VCaP (cell line): ENCODE measurements around the gene TPM2.
A peak's percentile ranks its signal among the peaks of the same experiment; 100 is the strongest.

Experiments
- H3K27ac ChIP-seq: fragments of 450-650 bp; 2 replicates; pipeline ENCODE4 v1.5.1; 2017
- TF ChIP-seq, protein P1 (sequence below): fragments of 450-650 bp; conservative IDR thresholded peaks from 2 replicates; pipeline ENCODE4 v1.5.1; 2017; ENCODE audit warnings: mild to moderate bottlenecking, moderate library complexity

Gene TPM2

DNA sequence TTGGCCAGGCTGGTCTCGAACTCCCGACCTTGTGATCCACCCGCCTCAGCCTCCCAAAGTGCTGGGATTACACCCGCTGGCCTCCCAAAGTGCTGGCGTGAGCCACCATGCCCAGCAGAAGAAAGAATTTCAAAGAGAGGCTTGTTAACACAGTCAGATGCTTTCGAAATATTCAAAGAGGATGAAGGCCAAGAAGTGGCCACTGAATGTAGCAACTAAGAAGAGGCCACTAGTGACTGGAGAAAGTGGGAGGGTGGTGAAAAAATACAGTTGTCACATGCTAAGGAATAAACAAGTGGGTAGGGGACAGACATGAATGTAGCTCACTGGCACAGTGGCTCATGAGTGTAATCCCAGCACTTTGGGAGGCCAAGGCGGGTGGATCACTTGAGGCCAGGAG lies 13.0 kb upstream of the TPM2 start:
- H3K27ac ChIP-seq: no peak overlapping the region
- TF ChIP-seq, protein P1, sequence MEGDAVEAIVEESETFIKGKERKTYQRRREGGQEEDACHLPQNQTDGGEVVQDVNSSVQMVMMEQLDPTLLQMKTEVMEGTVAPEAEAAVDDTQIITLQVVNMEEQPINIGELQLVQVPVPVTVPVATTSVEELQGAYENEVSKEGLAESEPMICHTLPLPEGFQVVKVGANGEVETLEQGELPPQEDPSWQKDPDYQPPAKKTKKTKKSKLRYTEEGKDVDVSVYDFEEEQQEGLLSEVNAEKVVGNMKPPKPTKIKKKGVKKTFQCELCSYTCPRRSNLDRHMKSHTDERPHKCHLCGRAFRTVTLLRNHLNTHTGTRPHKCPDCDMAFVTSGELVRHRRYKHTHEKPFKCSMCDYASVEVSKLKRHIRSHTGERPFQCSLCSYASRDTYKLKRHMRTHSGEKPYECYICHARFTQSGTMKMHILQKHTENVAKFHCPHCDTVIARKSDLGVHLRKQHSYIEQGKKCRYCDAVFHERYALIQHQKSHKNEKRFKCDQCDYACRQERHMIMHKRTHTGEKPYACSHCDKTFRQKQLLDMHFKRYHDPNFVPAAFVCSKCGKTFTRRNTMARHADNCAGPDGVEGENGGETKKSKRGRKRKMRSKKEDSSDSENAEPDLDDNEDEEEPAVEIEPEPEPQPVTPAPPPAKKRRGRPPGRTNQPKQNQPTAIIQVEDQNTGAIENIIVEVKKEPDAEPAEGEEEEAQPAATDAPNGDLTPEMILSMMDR: no peak

DNA sequence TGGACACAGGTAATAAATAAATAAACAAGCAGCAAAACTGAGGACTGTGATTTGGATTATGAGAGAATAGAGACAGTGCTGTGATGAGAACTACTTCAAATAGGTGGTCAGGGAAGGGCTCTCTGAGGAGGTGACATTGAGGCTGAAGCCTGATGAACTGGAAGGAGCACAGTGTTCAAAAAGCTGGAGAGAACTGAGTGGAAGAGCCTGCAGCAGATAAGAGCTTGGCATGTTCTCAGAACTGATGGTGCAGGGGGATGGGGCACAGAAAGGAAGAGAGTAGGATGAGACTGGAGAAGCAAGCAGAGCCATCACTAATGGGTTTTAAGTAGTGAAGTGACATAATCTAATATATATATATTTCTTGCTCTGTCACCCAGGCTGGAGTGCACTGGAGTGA lies 11.2 kb upstream of the TPM2 start:
- TF ChIP-seq, protein P1: no peak
- H3K27ac ChIP-seq: no peak overlapping the region

DNA sequence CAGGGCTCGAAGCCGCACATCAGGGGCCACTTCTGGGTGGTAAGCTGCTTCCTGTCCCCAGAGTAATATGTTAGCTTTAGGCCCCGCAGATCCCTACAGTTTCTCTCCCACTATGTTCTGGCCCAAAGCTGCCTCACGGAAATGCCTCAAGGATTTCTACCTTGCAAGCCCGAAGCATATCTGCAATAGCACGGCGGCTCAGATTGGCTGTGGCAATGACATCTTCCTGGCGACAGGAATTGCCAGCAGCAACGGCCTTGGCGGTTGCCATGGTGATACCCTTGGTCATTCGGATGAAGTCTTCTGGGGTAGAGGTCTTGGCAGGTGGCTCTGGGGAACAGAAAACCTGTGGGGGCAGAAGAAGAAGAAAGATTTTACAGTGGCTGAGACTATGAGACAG lies 10.3 kb upstream of the TPM2 start:
- TF ChIP-seq, protein P1: no peak
- H3K27ac ChIP-seq: no peak overlapping the region

DNA sequence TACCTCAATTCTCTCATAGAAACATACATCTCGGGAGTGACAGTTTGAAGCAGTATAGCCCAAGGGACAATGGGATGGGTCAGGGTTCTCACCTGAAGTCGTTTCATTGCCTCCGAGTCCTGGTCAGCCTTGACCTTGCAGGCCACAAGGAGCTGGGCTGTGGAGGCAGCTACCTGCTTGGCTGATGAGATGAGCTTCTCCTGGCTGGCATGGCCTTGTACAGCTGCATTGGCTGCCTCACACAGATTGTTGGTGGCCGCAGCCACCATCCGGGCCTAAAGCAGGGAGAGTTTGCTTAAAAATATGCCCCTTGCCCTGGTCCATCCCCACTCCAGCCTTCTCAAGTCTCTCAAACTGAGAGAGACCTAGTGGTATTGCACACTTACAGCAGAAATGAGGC lies 8.5 kb upstream of the TPM2 start:
- no peak overlapping the region for H3K27ac ChIP-seq
- TF ChIP-seq, protein P1: no peak

DNA sequence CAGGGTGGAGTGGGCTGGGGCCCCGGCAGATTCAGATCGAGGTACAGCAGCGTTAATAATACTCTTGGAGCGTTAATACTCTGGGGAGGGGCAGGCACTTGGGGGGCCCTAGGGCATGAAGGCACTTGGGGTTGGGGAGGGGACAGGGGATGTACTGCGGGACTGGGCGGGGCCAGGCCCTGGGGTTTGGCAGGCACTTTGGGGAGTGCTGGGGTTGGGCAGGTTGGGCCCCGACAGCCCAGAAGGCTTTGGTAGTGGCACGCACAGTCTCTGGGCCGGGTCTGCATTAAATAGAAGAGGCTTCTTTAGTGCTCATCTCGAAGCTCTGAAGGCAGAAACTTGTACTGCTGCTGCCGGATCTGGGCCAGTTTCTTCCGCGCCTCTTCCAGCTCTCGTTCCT lies 7.8 kb upstream of the TPM2 start:
- H3K27ac ChIP-seq: no peak overlapping the region
- TF ChIP-seq, protein P1: no peak

DNA sequence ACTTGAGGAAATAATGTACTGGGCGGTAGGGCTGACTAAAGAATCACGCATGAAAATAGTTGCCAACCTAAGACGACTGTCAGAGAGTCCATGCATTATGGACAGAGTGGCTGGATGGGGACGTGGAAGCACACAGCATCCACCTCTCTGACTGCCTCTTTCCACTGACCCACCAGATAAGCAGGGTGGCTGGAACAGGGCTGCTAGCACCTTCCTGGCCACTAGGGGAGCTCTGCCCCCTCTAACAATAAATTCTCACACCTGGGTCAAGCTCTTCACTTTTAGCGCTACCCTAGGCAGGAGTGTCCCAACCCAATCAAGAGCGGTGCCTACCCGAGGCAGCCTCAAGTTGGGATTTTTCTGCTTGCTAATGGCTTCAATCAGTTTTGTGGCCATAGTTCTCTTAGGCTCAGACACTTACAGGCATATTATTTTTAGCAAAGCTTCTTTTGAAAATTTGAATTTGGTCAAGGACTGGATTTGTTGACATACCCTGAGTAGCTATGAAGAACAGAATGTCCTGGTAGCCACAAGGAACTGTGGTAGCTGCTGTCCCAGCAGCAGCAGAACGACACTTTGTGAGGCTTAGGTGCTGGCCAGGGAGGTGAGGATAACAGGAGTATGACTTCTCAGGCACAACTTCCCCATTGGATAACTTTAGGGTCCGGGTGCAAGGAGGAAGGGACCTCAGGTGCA lies 6.9 kb upstream of the TPM2 start:
- TF ChIP-seq, protein P1: peak; percentile 97
- no peak overlapping the region for H3K27ac ChIP-seq

DNA sequence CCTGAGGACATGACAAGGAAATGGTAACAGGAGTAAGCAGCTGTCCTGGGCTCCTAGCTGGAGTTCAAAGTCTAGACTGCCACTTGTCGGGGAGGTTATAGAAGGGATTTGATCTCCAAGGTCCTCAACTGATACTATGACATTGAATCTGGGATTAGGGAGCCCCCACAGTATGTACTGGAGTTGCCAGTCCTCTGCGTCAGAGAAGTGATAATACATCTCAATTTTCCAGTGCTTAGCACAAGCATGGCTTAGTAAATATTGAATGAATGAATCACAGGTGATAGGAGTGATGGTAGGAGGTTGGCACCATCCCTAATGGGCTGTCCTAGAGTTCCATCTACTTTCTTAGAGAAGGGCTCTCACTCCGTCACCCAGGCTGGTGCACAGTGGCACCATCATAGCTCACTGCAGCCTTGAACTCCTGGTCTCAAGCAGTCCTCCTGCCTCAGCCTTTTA lies 6.2 kb upstream of the TPM2 start:
- H3K27ac ChIP-seq: no peak overlapping the region
- TF ChIP-seq, protein P1: no peak
